ENCODE results near the gene GDPD4.

The GDPD4 gene

DNA sequence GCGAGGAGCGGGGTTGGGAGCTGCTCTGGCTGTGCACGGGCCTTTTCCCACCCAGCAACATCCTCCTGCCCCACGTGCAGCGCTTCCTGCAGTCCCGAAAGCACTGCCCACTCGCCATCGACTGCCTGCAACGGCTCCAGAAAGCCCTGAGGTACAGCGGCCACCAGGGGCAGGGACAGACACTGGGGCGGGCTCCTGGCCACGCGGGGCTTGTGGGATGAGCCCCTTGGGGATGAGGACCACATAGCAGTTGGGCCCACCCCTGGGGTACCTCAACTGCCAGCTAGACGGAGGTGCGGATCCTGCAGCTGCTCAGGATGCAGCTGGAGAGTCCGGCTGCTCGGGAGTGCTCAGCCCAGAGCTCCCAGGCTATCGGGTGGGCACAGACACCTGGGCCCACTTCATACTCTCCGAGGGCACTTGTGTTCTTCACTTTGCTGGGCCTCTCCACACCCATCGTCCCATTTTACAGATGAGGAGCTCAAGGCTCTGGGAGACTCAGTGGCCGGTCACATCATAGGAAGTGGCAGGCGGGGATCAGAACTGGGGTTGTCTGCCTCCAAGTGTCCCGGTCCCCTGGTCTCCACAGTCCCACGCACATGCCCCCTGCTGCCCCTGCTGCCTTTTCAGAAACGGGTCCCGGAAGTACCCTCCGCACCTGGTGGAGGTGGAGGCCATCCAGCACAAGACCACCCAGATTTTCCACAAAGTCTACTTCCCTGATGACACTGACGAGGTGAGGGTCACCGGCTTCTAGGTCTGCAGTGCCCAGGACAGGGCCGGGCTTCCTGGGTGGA lies 95.8 kb downstream of the GDPD4 start:
- no peak for DNase-seq (ENCODE audit: low spot score)

DNA sequence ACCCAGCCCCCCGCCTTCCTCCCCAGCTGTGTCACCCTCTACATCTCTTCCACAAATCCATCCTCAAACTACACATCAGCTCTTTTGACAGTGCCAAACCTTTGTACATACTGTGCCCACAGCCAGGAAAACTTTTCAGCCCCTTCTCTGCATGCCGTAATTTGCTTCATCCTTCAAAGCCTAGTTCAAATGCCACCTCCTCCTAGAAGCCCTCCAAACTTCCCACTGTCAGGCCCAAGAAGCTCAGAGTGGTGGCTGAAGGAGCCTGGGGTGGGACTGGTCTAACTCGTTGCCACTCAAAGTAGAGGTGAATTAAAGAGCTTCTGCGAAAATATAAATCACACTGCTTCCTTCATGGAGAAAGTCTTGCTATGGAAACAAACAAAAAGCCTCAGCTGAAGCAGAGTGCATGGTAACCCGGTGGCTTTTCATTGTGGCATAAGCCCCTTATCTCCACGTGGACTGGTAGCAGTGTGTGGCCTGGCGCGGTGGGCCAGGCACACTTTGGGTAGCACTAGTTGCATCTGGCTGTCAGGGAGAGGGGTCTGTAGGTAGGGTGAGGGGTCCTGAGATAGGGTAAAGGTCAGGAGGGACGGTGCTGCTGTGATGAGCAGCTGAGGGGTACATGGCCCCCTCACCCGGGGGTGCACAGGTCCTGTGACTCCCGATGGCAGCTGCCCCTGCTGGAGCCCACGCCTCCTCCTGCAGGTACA lies 96.6 kb downstream of the GDPD4 start:
- no peak for DNase-seq (ENCODE audit: low spot score)

DNA sequence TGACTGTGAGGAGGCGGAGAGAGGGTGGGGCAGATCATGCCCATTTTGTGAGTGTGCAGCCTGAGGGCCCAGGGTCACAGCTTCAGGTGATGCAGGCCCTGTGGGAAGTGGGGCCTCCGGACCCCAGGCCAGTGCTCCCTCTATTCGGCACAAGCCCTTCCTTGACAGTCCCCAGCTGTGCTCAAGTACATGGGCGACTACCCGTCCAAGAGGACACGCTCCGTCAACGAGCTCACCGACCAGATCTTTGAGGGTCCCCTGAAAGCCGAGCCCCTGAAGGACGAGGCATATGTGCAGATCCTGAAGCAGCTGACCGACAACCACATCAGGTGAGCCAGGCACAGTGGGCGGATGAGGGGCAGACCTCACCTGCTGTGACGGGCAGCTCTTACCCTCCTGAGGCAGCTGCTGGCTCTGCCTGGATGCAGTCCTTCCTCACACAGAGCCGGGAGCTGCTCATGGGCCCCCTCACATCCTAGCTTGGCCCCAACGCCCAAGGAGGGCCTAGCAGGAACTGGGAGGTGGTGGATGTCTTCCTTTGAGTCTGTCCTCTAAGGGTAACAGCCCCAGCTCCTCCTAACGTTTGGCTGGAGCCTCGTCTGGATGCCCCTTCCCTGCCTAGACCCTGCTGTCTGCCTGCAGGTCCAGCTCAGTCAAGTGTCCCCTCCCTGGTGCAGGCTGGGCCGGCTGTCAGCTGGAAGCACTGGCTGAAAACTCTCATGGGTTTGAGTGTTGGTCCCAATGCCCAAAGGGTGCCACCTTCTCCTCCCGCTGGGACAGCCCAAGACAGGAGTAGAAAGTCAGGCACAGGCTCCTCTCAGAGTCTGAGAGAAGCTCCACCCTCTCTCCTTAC lies 97.4 kb downstream of the GDPD4 start:
- no peak for DNase-seq (ENCODE audit: low spot score)

DNA sequence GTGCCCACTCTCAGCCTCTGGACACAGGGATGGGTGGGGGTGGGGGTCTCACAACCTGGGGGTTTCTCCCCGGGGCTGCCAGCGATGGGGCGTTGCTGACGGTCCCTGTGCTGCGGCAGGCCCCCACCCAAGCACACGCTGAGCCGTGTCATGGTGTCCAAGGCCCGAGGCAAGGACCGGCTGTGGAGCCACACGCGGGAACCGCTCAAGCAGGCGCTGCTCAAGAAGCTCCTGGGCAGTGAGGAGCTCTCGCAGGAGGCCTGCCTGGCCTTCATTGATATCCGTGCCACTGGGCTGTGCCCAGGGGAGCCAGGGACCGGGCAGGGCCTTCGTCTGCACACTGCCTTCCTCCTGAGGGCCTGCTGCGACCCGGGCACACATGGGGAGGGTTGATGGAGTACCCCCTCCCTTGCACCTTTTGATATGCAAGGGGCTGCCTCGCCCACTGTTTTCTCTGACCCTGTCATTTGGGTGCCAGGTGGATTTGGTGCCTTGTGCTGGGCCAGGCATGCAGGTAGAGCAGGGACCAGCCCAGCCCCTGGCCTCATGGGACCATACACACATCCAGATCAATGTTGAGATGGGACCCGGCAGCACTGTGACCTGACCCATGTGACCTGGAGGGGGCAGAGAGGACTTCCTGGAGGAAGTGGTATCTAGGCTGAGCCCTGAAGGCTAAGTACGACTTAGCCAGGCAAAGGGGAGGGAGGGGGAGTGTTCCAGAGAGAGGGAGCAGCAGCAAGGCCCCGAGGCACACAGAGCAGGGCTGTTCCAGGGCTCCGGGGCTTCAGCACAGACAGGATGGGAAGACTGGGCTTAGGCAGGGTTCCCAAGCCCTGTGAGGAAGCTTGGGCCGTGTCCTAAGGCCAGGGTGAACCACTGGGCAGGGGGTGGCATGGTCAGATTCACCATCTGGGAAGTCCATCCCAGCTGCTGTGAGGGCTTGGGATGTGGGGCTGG lies 98.3 kb downstream of the GDPD4 start:
- no peak for DNase-seq (ENCODE audit: low spot score)

DNA sequence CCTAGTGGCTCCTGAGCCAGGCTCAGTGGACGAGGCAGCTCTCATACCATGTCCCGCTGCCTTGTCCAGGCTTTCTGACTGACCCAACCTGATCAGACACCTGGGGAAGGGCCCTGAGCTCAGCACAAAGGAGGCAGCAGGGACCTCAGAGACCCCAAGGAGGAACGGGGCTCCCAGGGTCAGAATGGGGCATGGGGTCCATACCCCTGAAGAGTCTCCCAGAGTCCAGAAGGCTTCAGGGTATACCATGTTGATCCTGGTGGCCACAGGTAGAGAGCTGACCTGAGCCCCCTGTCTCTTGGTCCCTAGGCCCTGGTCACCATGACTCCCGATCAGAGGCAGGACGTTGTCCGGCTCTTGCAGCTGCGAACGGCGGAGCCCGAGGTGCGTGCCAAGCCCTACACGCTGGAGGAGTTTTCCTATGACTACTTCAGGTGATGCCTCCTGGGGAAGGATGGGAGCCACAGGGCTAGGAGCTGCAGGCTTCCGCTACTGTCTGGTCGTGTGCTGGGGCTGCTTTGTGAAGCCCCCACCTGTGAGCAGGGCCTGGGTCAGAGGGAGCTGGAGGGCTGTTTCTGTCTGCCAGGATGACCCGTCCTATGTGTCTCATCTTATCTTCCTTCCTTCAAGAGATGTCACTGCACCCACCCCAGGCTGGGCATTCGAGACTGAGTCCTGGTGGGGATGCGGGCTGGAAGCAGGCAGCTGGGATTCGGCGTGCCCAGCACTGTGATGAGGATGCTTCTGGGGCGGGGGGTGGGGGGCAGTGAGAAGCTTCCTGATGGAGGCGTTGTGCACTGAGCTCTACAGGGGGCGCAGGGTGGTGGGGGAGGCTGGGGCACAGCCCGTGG lies 99.3 kb downstream of the GDPD4 start:
- no peak for DNase-seq (ENCODE audit: low spot score)

DNA sequence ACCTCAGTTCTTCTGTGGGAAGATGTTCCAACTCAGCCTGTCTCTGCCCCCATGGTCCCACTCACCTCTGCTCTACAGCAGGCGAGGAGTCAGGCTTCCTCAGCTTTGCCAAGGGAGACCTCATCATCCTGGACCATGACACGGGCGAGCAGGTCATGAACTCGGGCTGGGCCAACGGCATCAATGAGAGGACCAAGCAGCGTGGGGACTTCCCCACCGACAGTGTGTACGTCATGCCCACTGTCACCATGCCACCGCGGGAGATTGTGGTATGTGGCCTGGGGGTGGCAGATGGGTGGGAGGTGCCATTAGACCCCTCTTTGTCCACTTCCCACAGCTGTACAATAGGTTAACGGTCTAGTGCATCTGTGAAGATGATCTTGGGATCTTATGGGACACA lies 100.1 kb downstream of the GDPD4 start:
- no peak for DNase-seq (ENCODE audit: low spot score)

DNA sequence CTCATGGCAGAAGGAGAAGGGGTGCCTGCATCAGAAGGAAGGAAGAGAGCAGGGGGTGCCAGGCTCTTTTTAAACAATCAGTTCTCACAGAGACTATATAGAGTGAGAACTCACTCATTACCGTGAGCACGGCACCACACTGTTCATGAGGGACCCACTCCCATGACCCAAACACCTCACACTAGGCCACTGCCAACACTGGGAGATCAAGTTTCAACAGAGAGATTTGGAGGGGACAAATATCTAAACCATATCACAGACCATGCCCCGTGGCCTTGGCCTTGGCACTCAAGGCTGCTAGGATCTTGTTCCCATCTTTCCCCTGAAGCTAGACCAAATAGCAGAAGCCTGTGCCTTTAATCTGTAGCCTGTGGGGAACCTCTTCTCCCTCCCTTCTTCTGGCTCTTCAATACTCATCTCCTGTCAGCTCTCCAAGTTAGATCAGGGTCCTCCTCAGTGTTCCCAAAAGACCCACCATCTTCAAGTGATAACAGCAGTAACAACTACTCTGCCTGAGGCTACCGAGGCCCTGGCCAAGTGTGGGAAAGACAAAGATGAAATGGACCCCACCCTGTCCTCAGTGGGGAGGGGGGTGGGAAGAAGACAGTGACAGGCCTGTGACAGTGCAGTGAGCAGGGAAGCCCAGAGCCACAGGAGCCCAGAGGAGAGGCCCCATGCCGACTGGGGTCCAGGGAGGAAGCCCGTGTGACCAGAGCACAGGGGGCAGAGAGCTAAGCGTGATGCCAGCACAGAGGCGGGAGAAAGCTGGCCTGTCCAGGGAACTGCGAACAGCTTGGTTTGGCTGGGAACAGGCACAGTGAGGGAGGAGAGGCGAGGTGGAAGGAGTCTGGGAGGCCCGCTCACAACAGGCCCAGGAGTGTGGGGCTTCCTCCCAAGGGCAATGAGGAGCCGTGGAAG lies 100.9 kb downstream of the GDPD4 start:
- no peak for DNase-seq (ENCODE audit: low spot score)

DNA sequence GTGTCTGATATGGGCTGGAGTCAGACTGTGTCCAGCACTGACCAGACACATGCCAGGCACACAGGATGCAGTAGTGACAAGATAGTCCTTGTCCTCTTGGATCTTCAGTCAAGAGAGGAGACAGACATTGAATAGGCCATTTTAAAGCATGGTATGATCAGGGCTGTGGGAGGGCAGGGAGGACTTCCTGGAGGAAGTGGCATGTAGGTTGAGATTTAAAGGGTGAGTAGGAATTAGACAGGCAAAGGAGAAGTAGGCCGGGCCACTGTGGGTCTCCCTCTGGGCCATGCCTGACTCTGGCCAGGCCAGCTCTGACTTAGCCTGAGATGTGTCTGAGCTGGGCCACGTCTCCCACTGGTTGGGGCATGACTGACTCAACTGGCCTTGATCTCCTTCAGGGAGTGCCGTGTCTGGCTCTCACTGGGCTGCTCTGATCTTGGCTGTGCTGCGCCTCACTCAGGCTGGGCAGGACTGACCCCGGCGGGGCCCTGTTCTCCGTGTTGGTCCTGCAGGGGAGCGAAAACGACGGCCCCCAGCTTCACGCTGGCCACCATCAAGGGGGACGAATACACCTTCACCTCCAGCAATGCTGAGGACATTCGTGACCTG lies 102.2 kb downstream of the GDPD4 start:
- no peak for DNase-seq (ENCODE audit: low spot score)

DNA sequence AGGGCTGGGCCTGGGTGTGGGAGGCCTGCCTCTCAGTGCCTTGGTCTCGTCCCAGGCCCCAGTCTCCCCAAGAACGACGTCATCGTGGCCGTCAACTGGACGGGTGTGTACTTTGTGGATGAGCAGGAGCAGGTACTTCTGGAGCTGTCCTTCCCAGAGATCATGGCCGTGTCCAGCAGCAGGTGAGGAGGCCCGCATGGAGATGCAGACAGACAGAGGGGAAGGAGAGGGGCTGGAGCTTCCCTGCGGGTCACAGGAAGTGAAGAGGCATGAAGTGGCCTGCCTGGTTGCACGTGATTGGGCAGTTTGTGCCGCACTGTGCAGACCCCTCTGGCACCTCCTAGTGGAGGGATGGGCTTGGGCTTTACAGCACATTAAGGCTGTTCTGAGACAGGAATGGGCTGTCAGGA lies 103.0 kb downstream of the GDPD4 start:
- DNase-seq (ENCODE audit: low spot score), result no peak

DNA sequence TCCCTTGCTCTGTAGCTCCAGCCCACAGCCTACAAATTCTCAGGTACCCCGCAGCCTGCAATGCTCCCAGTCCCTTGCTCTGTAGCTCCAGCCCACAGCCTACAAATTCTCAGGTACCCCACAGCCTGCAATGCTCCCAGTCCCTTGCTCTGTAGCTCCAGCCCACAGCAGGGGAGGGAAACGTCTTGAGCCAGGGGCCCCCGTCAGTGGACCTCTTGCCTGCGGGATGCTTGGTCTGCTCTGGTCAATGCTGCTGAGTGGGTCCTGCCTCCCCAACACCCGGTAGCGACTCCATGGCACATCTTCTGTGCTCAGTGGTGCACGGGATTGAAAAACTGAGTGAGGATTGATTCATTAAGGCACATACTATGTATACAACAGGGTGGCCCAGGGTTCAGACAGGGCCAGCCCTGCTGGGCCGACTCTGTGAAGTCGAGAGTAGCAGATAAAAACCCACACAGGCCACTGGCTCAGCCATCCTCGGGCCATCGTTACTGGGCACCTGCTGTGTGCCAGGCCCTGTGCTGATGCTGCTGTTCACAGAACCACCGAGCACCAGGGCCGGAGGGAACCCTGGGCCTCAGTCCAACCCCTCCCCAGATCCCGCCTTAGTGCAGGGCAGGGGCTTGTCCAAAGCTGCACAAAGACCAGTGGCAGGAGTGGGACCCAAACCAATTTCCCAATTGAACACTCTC lies 103.7 kb downstream of the GDPD4 start:
- no peak for DNase-seq (ENCODE audit: low spot score)

DNA sequence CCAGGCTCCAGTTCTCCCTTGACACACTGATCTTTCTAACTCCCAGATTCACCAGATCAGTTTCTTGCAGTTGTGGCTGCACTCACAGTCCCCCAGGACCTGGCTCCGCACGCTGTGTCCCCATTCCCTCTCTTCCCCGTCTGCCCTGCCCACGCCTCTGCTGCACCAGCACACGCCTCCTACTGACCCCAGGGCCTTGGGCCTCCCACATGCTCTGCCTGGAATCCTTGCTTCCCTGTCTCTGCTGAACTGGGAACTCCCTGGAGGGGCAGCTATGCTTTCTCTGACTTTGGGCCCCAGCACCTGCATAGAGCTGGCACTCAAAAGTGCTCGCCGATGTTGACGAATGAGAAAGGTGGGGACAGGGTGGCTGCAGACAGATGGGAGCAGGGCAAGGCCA lies 104.5 kb downstream of the GDPD4 start:
- DNase-seq (ENCODE audit: low spot score), result no peak

DNA sequence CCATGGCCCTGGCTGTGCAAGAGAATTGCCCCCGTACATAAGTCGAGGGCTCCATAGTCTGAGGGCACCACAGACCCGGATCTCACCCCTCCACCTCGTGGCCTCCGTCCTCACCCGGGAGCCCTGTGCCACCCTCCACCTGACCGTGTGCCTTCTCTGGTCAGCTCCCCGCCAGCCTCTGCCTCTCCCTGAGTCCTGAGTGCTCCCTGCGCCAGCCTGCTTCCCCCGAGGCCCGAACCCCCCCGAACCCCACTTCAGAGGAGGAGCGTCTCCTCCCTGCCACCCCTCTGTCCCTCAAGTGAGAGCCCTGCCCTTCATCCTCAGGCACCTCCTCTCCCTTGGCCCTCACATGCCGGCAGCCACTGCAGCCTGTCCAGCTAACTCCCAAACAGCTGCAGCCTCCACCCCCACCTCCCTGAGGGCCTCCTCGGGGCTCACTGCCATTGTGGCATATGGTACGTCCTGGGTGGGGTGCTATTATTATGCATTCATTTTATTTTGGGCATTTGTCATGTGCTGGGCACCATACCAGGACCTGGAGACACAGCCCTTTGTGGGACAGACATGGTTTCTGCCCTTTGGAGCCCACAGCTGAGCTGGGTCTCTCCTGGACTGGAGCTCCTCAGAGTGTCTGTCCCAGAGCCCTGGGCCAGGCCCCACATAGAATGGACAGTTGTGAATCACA lies 106.3 kb downstream of the GDPD4 start:
- no peak for DNase-seq (ENCODE audit: low spot score)

DNA sequence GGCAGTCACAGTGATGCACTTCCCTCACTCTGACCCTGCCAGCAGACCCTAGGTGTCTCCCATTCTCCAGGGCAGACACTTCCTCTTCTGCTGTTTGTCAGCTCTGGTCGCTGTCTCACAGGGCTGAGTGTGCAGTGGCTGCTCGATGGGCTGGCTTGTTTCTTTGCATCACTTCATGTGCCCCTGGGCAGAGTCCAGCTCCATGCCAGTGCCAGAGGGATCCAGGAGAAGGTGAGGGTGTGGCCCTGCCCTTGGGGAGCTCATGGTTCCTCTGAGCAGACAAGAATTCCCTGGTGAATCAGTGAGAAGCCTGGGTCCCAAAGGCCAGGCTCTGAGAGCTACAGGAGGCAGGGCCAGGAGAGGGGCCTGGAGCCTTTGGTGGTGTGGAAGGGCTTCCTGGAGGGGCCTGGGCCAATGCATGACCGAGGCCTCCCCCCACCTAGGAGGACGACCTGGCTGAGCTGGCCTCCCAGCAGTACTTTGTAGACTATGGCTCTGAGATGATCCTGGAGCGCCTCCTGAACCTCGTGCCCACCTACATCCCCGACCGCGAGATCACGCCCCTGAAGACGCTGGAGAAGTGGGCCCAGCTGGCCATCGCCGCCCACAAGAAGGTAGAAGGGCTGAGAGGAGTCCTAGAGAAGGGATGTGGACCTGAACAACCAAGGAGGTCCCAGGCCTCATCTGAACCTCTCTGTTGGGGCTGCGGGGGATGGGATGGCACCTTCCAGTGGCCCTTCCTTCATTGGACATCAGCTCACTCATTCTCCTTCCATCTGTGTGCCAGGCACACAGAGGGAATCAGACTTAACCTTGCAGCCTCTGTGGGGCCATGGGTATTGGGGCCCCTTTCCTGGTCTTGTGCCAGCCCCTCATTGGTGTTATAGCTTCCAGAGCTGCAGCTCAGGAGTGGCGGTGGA lies 107.3 kb downstream of the GDPD4 start:
- no peak for DNase-seq (ENCODE audit: low spot score)

DNA sequence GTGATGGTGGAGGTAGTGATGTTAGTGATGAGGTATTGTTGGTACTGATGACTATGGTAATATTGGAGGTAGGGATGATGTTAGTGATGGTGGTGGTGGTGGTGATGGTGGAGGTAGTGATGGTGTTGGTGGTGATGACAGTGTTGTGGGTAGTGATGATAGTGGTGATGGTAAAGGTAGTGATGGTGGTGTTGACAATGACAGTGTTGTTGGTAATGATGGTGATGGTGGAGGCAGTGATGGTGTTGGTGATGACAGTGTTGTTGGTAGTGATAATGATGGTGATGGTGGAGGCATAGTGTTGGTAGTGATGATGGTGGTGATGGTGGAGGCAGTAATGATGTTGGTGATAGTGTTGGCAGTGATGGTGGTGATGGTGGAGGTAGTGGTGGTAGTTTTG lies 108.3 kb downstream of the GDPD4 start:
- no peak for DNase-seq (ENCODE audit: low spot score)

DNA sequence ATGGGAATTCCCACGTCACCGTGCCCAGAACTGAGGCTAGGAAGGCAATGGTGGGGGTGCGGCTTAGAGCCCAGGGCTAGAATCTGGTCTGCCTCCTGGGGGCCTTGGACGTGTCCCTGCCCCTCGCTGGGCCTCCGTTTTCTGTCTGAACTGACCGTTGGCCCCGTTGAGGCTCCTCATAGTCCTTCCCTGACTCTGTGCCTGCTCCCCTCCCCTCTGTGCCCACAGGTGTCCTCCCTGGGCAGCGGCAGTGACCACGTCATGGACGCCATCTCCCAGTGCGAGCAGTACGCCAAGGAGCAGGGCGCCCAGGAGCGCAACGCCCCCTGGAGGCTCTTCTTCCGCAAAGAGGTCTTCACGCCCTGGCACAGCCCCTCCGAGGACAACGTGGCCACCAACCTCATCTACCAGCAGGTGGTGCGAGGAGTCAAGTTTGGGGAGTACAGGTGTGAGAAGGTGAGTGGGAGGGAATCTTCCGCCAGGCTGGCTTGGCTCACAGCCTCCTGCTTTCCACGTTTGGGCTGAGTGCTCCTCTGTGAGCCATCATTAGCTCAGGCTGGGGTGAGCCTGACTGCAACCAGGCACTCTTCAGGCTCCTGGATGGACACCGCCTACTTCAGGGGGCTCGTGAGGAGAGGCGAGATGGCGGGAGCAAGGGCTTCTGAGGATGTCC lies 109.5 kb downstream of the GDPD4 start:
- DNase-seq (ENCODE audit: low spot score), result no peak

DNA sequence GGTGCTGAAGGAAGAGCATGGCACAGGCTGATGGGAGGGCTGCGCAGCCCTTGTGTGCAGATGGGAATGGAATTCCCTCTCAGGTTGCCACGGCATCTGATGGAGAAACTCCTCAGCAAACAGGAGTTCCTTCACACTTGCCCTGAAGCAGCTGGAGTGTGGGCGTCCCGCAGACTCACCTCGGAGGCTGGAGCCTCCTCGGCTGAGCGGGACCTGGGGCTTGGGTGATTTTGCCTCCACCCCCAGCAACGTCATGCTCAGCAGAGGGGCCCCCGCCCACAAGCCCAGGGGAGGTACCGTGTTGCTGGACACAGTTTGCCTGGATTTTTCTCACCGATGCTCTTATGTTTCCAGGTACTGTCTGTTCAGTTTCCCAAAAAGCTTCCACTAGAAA lies 110.1 kb downstream of the GDPD4 start:
- DNase-seq (ENCODE audit: low spot score), result no peak

Measured in AG08395 (cell line).